ENCODE measurements around the gene SYNE2. TPM values are rescaled to one million over a fixed set of nuclear protein-coding genes. Genes with fewer than 3 reads are reported as not detected.
A peak's percentile ranks its signal among the peaks of the same experiment; 100 is the strongest.

SYNE2 gene
- total RNA-seq, 1 experiment from 2014 or later = 71.1 TPM

GRCh38 chr14:64061706-64062105 lies 208.9 kb downstream of the SYNE2 start:
- Mint-ChIP-seq H3K9me3 (no peaks in the 10 kb centered on the region), H3K4me3 (peak overlapping the region; percentile 14; the same call in 1 of the 2 replicates), H3K4me1 (peaks cover 25% of the 10 kb centered on the region), H3K27ac (peak overlapping the region; percentile 20; the same call in 1 of the 2 replicates), H3K36me3 (peaks cover 10% of the 10 kb centered on the region), H3K27me3 (ENCODE audit: low read depth) (no peaks in the 10 kb centered on the region)
- ATAC-seq = no peak
- ChIA-PET CTCF (interaction anchor here (1.8 kb wide), 1 partner anchor 8 kb away, joined by 7 read pairs; no protein-coding TSS in a partner anchor), POLR2A (no interaction called here)
- no peak for TF ChIP-seq OVOL2 (CRISPR knock-in tag; IDR thresholded peaks at IDR 0.05; ENCODE audit: borderline replicate concordance)
- TF ChIP-seq MYBL2 (CRISPR knock-in tag; IDR thresholded peaks at IDR 0.05) = no peak
- TF ChIP-seq E2F4 (CRISPR knock-in tag; IDR thresholded peaks at IDR 0.05; ENCODE audit: borderline replicate concordance, low read depth) = no peak
- no peak for TF ChIP-seq CREB1 (CRISPR knock-in tag; IDR thresholded peaks at IDR 0.05)
- TF ChIP-seq FOXJ3 (CRISPR knock-in tag; IDR thresholded peaks at IDR 0.05; ENCODE audit: borderline replicate concordance) = no peak
- no peak for TF ChIP-seq NR2C2 (CRISPR knock-in tag; IDR thresholded peaks at IDR 0.05)
- no peak for DNase-seq (ENCODE audit: low spot score)

DNA sequence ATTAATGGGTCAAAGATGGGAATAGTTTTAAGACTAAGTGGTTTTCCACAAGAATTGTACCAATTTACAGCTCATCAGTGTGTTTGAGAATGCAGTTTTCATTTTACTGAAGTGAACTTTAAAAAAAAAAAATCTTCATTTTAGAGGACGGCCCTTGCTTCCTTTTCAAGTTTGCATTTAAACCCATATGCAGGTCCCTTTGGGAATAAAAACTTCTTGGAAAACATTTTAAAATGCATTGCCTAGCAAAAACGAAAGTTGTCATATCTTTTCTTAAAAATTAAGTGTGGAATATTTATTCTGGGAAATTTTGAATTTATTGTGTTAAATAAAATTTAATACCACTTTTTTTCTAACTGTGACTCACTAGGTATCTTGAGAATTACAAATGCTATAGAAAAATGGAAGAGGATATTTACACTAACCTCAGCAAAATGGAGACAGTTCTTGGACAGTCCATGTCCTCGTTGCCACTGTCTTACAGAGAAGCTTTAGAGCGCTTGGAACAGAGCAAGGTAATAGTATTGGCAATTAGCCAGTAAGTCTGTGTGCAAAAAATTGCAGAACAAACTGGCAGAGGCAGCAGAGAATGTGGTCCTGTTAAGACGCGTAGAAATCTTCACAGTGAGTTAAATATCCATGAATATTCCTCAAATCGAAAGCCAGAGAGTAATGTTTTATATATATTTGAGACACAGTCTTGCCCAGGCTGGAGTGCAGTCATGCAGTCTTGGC lies 209.7 kb downstream of the SYNE2 start:
- Mint-ChIP-seq H3K27me3 (ENCODE audit: low read depth) (no peaks in the 10 kb centered on the region), H3K4me1 (peaks cover 25% of the 10 kb centered on the region), H3K27ac (peak overlapping the region; percentile 43; the same call in 1 of the 2 replicates), H3K4me3 (no peak overlapping the region), H3K36me3 (peaks cover 6% of the 10 kb centered on the region; the same call in 1 of the 2 replicates), H3K9me3 (no peaks in the 10 kb centered on the region)
- no peak for TF ChIP-seq ZNF138 (CRISPR knock-in tag; conservative IDR thresholded peaks at IDR 0.05)
- TF ChIP-seq ZNF425 (CRISPR knock-in tag; conservative IDR thresholded peaks at IDR 0.05) = no peak
- no peak for TF ChIP-seq ZNF232 (CRISPR knock-in tag; IDR thresholded peaks at IDR 0.05)
- no peak for TF ChIP-seq ZNF416 (CRISPR knock-in tag; IDR thresholded peaks at IDR 0.05)
- TF ChIP-seq, protein P1, sequence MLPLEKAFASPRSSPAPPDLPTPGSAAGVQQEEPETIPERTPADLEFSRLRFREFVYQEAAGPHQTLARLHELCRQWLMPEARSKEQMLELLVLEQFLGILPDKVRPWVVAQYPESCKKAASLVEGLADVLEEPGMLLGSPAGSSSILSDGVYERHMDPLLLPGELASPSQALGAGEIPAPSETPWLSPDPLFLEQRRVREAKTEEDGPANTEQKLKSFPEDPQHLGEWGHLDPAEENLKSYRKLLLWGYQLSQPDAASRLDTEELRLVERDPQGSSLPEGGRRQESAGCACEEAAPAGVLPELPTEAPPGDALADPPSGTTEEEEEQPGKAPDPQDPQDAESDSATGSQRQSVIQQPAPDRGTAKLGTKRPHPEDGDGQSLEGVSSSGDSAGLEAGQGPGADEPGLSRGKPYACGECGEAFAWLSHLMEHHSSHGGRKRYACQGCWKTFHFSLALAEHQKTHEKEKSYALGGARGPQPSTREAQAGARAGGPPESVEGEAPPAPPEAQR (CRISPR knock-in tag; IDR thresholded peaks at IDR 0.05) = no peak
- no peak for TF ChIP-seq GRHL2 (CRISPR knock-in tag; IDR thresholded peaks at IDR 0.05; ENCODE audit: insufficient replicate concordance, severe bottlenecking)
- TF ChIP-seq JUN (CRISPR knock-in tag; IDR thresholded peaks at IDR 0.05) = no peak
- no peak for TF ChIP-seq SMAD3 (CRISPR knock-in tag; IDR thresholded peaks at IDR 0.05; ENCODE audit: borderline replicate concordance)
- no peak for TF ChIP-seq NFATC4 (CRISPR knock-in tag; IDR thresholded peaks at IDR 0.05)
- no peak for TF ChIP-seq ESRRA (CRISPR knock-in tag; IDR thresholded peaks at IDR 0.05; ENCODE audit: borderline replicate concordance)
- TF ChIP-seq ZBTB21 (CRISPR knock-in tag; IDR thresholded peaks at IDR 0.05; ENCODE audit: borderline replicate concordance) = no peak
- TF ChIP-seq, protein P2, sequence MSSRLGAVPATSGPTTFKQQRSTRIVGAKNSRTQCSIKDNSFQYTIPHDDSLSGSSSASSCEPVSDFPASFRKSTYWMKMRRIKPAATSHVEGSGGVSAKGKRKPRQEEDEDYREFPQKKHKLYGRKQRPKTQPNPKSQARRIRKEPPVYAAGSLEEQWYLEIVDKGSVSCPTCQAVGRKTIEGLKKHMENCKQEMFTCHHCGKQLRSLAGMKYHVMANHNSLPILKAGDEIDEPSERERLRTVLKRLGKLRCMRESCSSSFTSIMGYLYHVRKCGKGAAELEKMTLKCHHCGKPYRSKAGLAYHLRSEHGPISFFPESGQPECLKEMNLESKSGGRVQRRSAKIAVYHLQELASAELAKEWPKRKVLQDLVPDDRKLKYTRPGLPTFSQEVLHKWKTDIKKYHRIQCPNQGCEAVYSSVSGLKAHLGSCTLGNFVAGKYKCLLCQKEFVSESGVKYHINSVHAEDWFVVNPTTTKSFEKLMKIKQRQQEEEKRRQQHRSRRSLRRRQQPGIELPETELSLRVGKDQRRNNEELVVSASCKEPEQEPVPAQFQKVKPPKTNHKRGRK (CRISPR knock-in tag; IDR thresholded peaks at IDR 0.05; ENCODE audit: borderline replicate concordance) = no peak
- no peak for TF ChIP-seq NR3C1 (CRISPR knock-in tag; conservative IDR thresholded peaks at IDR 0.05; ENCODE audit: low read depth)
- TF ChIP-seq, protein P3, sequence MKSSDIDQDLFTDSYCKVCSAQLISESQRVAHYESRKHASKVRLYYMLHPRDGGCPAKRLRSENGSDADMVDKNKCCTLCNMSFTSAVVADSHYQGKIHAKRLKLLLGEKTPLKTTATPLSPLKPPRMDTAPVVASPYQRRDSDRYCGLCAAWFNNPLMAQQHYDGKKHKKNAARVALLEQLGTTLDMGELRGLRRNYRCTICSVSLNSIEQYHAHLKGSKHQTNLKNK (CRISPR knock-in tag; IDR thresholded peaks at IDR 0.05) = no peak
- TF ChIP-seq, protein P4, sequence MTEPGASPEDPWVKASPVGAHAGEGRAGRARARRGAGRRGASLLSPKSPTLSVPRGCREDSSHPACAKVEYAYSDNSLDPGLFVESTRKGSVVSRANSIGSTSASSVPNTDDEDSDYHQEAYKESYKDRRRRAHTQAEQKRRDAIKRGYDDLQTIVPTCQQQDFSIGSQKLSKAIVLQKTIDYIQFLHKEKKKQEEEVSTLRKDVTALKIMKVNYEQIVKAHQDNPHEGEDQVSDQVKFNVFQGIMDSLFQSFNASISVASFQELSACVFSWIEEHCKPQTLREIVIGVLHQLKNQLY (CRISPR knock-in tag; IDR thresholded peaks at IDR 0.05) = no peak
- no peak for TF ChIP-seq ZNF671 (CRISPR knock-in tag; IDR thresholded peaks at IDR 0.05)
- CTCF ChIA-PET = interaction anchor here (0.7 kb wide), 1 partner anchor 52 kb away, joined by 3 read pairs; no protein-coding TSS in a partner anchor
- POLR2A ChIA-PET = no interaction called here
- DNase-seq (ENCODE audit: low spot score) = no peak
- no peak for ATAC-seq
